HFF-Myc (cell line): ENCODE measurements around the gene LRP1-AS.
A peak's percentile ranks its signal among the peaks of the same experiment; 100 is the strongest.

Experiments
- DNase-seq: peaks from one replicate; pipeline ENCODE4 v3.0.0-alpha.2; 2011; ENCODE audit warnings: low read depth; ENCODE audit errors: extremely low read depth
- H3K4me3 ChIP-seq: replicated peaks from 2 replicates; pipeline ENCODE4 v1.5.1; 2011; ENCODE audit warnings: low read depth, mild to moderate bottlenecking, control low read depth, low read length
- TF ChIP-seq, protein P1 (sequence below): IDR thresholded peaks from 2 replicates; pipeline ENCODE4 v1.5.1; 2012; ENCODE audit warnings: mild to moderate bottlenecking, low read depth, low read length, control low read depth; ENCODE audit errors: missing control alignments

LRP1-AS gene

DNA sequence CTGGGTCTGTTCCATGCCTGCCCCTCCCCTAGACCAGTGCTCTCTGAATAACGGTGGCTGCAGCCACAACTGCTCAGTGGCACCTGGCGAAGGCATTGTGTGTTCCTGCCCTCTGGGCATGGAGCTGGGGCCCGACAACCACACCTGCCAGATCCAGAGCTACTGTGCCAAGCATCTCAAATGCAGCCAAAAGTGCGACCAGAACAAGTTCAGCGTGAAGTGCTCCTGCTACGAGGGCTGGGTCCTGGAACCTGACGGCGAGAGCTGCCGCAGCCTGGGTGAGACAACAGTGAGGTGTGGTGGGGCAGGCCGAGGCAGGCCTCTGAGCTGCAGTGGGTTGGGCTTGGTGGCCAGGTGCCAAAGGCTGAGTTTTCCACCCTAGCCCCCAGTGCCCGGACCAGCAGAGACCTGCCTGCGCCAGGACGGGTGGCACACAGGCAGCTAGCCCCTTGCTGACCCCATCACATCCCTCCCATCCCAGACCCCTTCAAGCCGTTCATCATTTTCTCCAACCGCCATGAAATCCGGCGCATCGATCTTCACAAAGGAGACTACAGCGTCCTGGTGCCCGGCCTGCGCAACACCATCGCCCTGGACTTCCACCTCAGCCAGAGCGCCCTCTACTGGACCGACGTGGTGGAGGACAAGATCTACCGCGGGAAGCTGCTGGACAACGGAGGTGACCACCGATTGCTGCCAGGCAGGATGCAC, 28.2 kb upstream of the LRP1-AS start:
- H3K4me3 ChIP-seq = no peak overlapping the region
- DNase-seq = no peak
- TF ChIP-seq, protein P1, sequence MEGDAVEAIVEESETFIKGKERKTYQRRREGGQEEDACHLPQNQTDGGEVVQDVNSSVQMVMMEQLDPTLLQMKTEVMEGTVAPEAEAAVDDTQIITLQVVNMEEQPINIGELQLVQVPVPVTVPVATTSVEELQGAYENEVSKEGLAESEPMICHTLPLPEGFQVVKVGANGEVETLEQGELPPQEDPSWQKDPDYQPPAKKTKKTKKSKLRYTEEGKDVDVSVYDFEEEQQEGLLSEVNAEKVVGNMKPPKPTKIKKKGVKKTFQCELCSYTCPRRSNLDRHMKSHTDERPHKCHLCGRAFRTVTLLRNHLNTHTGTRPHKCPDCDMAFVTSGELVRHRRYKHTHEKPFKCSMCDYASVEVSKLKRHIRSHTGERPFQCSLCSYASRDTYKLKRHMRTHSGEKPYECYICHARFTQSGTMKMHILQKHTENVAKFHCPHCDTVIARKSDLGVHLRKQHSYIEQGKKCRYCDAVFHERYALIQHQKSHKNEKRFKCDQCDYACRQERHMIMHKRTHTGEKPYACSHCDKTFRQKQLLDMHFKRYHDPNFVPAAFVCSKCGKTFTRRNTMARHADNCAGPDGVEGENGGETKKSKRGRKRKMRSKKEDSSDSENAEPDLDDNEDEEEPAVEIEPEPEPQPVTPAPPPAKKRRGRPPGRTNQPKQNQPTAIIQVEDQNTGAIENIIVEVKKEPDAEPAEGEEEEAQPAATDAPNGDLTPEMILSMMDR = peak; percentile 79

DNA sequence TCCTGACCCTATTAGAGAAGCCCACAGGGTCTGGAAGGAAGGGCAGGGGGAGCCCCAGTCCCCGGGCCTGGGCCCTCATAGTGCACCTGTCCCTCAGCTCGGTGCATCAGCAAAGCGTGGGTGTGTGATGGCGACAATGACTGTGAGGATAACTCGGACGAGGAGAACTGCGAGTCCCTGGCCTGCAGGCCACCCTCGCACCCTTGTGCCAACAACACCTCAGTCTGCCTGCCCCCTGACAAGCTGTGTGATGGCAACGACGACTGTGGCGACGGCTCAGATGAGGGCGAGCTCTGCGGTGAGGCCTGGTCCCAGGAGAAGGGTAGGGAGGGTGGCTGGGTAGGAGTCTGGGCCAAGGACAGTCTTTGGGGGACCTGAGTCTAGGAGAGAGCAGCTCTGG, 26.3 kb upstream of the LRP1-AS start:
- TF ChIP-seq, protein P1 = no peak
- DNase-seq = no peak
- H3K4me3 ChIP-seq = no peak overlapping the region

DNA sequence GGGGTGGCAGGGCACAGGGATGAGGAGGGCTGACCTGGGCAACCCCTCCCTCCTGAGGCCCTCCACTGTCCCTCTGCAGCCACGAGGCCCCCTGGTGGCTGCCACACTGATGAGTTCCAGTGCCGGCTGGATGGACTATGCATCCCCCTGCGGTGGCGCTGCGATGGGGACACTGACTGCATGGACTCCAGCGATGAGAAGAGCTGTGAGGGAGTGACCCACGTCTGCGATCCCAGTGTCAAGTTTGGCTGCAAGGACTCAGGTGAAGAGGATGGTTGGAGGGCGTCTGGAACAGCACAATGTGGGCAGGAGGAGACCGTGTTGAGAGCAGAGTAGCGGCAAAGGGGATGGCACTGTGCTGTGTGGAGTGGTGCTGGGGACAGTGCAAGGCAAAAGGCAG, 25.7 kb upstream of the LRP1-AS start:
- TF ChIP-seq, protein P1 = peak; percentile 73
- H3K4me3 ChIP-seq = no peak overlapping the region
- no peak for DNase-seq

DNA sequence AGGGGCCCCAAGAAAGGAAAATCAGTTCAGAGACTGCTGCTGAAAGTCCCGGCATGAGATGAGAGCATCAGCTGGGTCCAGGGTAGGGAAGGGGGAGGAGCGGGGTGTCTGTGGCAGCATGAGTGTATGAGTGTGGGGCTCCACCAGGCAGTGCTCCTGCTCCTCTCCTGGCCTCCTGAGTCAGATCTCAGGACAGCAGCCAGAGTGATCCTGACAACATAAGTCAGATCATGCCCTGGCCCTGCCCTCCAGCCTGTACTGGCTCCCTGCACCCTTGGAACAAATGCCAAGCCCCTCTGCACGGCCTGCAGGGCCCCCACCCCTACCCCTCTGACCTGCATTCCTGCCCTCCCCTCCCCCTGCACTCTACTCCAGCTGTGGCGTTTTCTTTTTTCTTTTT, 24.2 kb upstream of the LRP1-AS start:
- no peak for DNase-seq
- TF ChIP-seq, protein P1 = no peak
- H3K4me3 ChIP-seq = no peak overlapping the region

DNA sequence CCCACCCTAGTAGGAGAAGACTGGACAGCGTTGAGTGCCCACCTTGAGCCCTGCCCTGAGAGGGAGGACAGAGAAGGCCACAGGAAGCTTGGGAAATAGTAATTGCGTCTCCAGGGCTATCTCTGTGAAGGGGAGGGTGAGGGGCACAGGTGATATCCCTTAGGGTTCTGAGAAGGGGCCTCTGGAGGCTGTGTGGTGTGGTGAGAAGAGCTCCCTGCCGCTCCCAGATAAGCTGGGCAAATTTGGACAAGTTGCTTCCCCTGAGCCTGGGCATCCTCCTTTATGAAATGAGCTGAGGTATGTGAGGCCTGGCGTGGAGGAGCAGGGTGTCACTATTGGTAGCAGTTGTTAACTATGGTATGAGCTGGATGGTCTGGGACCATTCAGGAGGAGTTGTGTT, 23.5 kb upstream of the LRP1-AS start:
- TF ChIP-seq, protein P1 = no peak
- H3K4me3 ChIP-seq = no peak overlapping the region
- no peak for DNase-seq

DNA sequence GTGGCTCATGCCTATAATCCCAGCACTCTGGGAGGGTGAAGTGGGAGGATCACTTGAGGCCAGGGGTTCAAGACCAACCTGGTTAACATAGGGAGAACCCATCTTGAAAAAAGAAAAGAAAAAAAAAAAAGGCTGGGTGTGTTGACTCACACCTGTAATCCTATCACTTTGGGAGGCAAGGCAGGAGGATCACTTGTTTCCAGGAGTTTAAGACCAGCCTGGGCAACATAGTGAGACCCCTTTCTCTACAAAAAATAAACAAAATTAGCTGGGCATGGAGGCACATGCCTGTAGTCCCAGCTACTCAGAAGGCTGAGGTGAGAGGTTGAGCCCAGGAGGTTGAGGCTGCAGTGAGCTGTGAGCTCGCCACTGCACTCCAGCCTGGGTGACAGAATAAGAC, 23.0 kb upstream of the LRP1-AS start:
- H3K4me3 ChIP-seq = no peak overlapping the region
- DNase-seq = no peak
- TF ChIP-seq, protein P1 = no peak

DNA sequence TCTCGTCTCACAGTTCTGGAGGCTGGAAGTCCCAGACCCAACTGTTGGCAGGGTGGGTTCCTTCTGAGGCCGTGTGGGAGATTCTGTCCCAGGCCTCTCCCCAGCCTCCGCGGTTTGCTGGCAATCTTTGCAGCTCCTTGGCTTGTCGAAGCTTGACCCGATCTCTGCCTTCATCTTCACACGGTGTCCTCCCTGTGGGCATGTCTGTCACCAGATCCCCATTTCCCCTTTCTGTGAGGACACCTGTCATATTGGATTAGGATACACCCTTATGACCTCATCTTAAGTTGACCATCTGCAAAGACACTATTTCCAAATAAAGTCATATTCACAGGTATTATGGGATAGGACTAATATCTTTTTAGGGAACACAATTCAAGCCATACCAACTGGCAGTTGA, 22.6 kb upstream of the LRP1-AS start:
- H3K4me3 ChIP-seq = no peak overlapping the region
- no peak for DNase-seq
- TF ChIP-seq, protein P1 = no peak
